HepG2 (cell line): ENCODE results near the gene ZNFX1. TPM values are rescaled to one million over a fixed set of nuclear protein-coding genes. Genes with fewer than 3 reads are reported as not detected.

Experiments used
- ELF1 ChIP-seq: sonication (generic); formaldehyde crosslinking; IDR thresholded peaks from 2 replicates; pipeline ENCODE4 v1.4.0; 2020; ENCODE audit warnings: missing genetic modification reagents
- ELF3 ChIP-seq: IDR thresholded peaks from 2 replicates; pipeline ENCODE4 v1.6.1; 2016; ENCODE audit warnings: missing genetic modification reagents, missing compliant biosample characterization
- GATAD2A ChIP-seq: IDR thresholded peaks from 2 replicates; pipeline ENCODE4 v1.6.1; 2016
- KAT8 ChIP-seq: IDR thresholded peaks from 2 replicates; pipeline ENCODE4 v1.6.1; 2016; ENCODE audit warnings: missing genetic modification reagents, missing compliant biosample characterization
- MEIS2 ChIP-seq: sonication (generic); formaldehyde crosslinking; IDR thresholded peaks from 2 replicates; pipeline ENCODE4 v1.9.0; 2021; ENCODE audit warnings: mild to moderate bottlenecking, missing genetic modification reagents
- NFIB ChIP-seq: sonication (generic); formaldehyde crosslinking; IDR thresholded peaks from 2 replicates; pipeline ENCODE4 v1.9.0; 2021; ENCODE audit warnings: missing genetic modification reagents, mild to moderate bottlenecking, borderline replicate concordance
- RBM39 ChIP-seq: fragments of 200-400 bp; formaldehyde crosslinking; IDR thresholded peaks from one replicate; pipeline ENCODE4 v1.6.1; 2018; ENCODE audit warnings: antibody characterized with exemption, mild to moderate bottlenecking, low read depth, low read length; ENCODE audit not compliant: poor library complexity, severe bottlenecking
- RNF2 ChIP-seq: fragments of 450-650 bp; conservative IDR thresholded peaks from 2 replicates; pipeline ENCODE4 v1.6.1; 2016; ENCODE audit warnings: low read depth
- ZBTB1 ChIP-seq: sonication (generic); formaldehyde crosslinking; IDR thresholded peaks from 2 replicates; pipeline ENCODE4 v1.4.0; 2020; ENCODE audit warnings: missing genetic modification reagents, borderline replicate concordance
- ZFP36L2 ChIP-seq: sonication (generic); formaldehyde crosslinking; IDR thresholded peaks from 2 replicates; pipeline ENCODE4 v1.4.0; 2020; ENCODE audit warnings: missing genetic modification reagents
- ZNF510 ChIP-seq: sonication (generic); formaldehyde crosslinking; IDR thresholded peaks from 2 replicates; pipeline ENCODE4 v1.4.0; 2020; ENCODE audit warnings: low read depth, mild to moderate bottlenecking, missing genetic modification reagents
- ZNF713 ChIP-seq: sonication (generic); formaldehyde crosslinking; IDR thresholded peaks from 2 replicates; pipeline ENCODE4 v1.4.0; 2020; ENCODE audit warnings: mild to moderate bottlenecking, missing genetic modification reagents
- polyA plus RNA-seq, 8 experiments: library from polyadenylated mRNA; depleted of rRNA in 3 of 8; stranded (reverse) in 7 of 8; unstranded in 1 of 8; fragments of >200 nt; fragmentation: Illumina TruSeq in 4 of 8; extraction: Trizol in 4 of 8; gene quantifications; 2 replicates each; pipeline versions ENCODE4 v1.2.1 to v1.2.3, GENCODE V29; 2011 to 2016; ENCODE audit warnings: low read depth in 4 of 8, missing spikeins in 1 of 8, mixed read lengths in 1 of 8; ENCODE audit not compliant: insufficient read depth in 1 of 8
- total RNA-seq, 5 experiments: library from RNA; depleted of rRNA; stranded (reverse); fragments of >200 nt; fragmentation: Illumina TruSeq; extraction: Trizol; gene quantifications; 2 replicates each; pipeline ENCODE4 v1.2.3, GENCODE V29; 2016; ENCODE audit warnings: low read depth in 1 of 5
- TF ChIP-seq, protein P1 (sequence below): sonication (generic); formaldehyde crosslinking; IDR thresholded peaks from 2 replicates; pipeline ENCODE4 v1.5.0; 2020; ENCODE audit warnings: missing genetic modification reagents, mild to moderate bottlenecking, borderline replicate concordance
- TF ChIP-seq, protein P2 (sequence below): IDR thresholded peaks from 2 replicates; pipeline ENCODE4 v1.6.1; 2016; ENCODE audit warnings: mild to moderate bottlenecking
- TF ChIP-seq, protein P3 (sequence below), 2 experiments: sonication (generic) in 1 of 2; formaldehyde crosslinking in 1 of 2; IDR thresholded peaks; 2 replicates each; pipeline versions ENCODE4 v1.4.0 to v1.6.1; 2016 to 2020; ENCODE audit warnings: borderline replicate concordance in 1 of 2, low read depth in 1 of 2, mild to moderate bottlenecking in 1 of 2, missing genetic modification reagents in 1 of 2
- TF ChIP-seq, protein P4 (sequence below): sonication (generic); formaldehyde crosslinking; IDR thresholded peaks from 2 replicates; pipeline ENCODE4 v1.4.0; 2020; ENCODE audit warnings: missing genetic modification reagents
- TF ChIP-seq, protein P5 (sequence below): sonication (generic); formaldehyde crosslinking; IDR thresholded peaks from 2 replicates; pipeline ENCODE4 v1.4.0; 2020; ENCODE audit warnings: low read depth, mild to moderate bottlenecking, missing genetic modification reagents
- TF ChIP-seq, protein P6 (sequence below): IDR thresholded peaks from 2 replicates; pipeline ENCODE4 v1.6.1; 2016

Gene ZNFX1
- total and polyA plus RNA-seq, 2 of the 13 experiments (the other 11 are each of a cell fraction or from before 2014, with no cell fraction given): 2.9 to 11.1 TPM

DNA sequence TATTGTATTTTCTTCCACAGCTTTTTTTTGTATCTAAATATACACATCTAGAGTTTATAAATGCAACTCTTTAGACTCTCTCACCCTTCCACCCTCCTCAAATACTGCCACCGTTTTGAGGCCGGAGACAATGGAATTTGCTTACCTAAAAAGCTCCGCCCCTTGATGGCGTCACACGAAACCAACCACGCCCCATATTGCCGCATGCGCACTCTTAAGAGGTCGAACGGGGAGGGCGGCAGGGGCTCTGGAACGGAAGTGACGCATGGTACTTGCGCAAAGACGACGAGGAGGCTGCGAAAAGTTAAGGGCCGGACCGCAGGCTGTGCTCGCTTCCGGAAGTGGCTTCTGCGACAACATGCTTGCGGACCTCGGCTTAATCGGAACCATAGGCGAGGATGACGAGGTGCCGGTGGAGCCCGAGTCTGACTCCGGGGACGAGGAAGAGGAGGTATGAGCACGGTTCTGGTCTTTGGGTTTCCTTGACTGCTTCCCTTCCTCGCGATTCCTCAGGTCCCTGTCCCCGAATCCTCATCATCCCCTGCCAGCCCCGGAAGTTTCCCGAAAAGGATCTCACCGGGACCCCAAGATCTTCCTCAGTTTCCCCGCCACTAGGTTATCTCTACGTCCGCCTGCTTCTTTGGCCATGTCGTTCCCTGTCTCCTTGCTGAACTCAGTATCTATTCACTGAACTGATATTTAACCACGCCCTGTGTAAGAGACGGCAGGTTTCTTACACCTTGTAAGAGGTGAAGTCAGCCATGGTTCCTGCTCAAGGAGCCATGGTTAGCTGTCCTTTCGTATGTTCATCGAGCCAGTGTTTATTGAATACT, 58.5 kb downstream of the ZNFX1 start, which contains the start of gene DDX27 (continued):
- TF ChIP-seq, protein P1, sequence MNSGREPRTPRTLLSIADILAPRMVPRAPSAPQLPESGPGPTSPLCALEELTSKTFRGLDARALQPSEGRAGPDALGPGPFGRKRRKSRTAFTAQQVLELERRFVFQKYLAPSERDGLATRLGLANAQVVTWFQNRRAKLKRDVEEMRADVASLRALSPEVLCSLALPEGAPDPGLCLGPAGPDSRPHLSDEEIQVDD (CRISPR knock-in tag): peak; percentile 84; the same call in 1 of the 2 replicates
- TF ChIP-seq MEIS2 (CRISPR knock-in tag) (peak; percentile 93), ZNF713 (peak; percentile 93), ZNF510 (CRISPR knock-in tag) (0 out of 2 replicates have a peak, but pooled peaks have one; percentile 65), NFIB (no peak), GATAD2A (CRISPR knock-in tag) (peak; percentile 68), ELF3 (CRISPR knock-in tag) (peak; percentile 92), RNF2 (peak; percentile 81), ELF1 (CRISPR knock-in tag) (peak; percentile 98), ZBTB1 (CRISPR knock-in tag) (peak; percentile 3; the same call in 1 of the 2 replicates), KAT8 (CRISPR knock-in tag) (peak; percentile 99), RBM39 (peak; percentile 71), ZFP36L2 (peak; percentile 45; the same call in 1 of the 2 replicates)
- TF ChIP-seq, protein P2, sequence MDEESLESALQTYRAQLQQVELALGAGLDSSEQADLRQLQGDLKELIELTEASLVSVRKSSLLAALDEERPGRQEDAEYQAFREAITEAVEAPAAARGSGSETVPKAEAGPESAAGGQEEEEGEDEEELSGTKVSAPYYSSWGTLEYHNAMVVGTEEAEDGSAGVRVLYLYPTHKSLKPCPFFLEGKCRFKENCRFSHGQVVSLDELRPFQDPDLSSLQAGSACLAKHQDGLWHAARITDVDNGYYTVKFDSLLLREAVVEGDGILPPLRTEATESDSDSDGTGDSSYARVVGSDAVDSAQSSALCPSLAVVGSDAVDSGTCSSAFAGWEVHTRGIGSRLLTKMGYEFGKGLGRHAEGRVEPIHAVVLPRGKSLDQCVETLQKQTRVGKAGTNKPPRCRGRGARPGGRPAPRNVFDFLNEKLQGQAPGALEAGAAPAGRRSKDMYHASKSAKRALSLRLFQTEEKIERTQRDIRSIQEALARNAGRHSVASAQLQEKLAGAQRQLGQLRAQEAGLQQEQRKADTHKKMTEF: peak; percentile 93
- TF ChIP-seq, protein P3, sequence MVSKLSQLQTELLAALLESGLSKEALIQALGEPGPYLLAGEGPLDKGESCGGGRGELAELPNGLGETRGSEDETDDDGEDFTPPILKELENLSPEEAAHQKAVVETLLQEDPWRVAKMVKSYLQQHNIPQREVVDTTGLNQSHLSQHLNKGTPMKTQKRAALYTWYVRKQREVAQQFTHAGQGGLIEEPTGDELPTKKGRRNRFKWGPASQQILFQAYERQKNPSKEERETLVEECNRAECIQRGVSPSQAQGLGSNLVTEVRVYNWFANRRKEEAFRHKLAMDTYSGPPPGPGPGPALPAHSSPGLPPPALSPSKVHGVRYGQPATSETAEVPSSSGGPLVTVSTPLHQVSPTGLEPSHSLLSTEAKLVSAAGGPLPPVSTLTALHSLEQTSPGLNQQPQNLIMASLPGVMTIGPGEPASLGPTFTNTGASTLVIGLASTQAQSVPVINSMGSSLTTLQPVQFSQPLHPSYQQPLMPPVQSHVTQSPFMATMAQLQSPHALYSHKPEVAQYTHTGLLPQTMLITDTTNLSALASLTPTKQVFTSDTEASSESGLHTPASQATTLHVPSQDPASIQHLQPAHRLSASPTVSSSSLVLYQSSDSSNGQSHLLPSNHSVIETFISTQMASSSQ (IDR thresholded peaks at IDR 0.05; ENCODE audit: low read depth): no peak
- TF ChIP-seq, protein P3 (CRISPR knock-in tag; IDR thresholded peaks at IDR 0.05; ENCODE audit: borderline replicate concordance): peak; percentile 83; the same call in 1 of the 2 replicates
- TF ChIP-seq, protein P4, sequence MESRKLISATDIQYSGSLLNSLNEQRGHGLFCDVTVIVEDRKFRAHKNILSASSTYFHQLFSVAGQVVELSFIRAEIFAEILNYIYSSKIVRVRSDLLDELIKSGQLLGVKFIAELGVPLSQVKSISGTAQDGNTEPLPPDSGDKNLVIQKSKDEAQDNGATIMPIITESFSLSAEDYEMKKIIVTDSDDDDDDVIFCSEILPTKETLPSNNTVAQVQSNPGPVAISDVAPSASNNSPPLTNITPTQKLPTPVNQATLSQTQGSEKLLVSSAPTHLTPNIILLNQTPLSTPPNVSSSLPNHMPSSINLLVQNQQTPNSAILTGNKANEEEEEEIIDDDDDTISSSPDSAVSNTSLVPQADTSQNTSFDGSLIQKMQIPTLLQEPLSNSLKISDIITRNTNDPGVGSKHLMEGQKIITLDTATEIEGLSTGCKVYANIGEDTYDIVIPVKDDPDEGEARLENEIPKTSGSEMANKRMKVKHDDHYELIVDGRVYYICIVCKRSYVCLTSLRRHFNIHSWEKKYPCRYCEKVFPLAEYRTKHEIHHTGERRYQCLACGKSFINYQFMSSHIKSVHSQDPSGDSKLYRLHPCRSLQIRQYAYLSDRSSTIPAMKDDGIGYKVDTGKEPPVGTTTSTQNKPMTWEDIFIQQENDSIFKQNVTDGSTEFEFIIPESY (CRISPR knock-in tag): no peak
- TF ChIP-seq, protein P5, sequence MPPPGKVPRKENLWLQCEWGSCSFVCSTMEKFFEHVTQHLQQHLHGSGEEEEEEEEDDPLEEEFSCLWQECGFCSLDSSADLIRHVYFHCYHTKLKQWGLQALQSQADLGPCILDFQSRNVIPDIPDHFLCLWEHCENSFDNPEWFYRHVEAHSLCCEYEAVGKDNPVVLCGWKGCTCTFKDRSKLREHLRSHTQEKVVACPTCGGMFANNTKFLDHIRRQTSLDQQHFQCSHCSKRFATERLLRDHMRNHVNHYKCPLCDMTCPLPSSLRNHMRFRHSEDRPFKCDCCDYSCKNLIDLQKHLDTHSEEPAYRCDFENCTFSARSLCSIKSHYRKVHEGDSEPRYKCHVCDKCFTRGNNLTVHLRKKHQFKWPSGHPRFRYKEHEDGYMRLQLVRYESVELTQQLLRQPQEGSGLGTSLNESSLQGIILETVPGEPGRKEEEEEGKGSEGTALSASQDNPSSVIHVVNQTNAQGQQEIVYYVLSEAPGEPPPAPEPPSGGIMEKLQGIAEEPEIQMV (CRISPR knock-in tag): peak; percentile 97
- TF ChIP-seq, protein P6, sequence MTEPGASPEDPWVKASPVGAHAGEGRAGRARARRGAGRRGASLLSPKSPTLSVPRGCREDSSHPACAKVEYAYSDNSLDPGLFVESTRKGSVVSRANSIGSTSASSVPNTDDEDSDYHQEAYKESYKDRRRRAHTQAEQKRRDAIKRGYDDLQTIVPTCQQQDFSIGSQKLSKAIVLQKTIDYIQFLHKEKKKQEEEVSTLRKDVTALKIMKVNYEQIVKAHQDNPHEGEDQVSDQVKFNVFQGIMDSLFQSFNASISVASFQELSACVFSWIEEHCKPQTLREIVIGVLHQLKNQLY (CRISPR knock-in tag): peak; percentile 53; the same call in 1 of the 2 replicates
